ENCODE results near the gene ATOH8.

The ATOH8 gene

GRCh38 chr2:85790032-85790431, 36.2 kb downstream of the ATOH8 start:
- H3K9ac ChIP-seq (ENCODE audit: low read depth, low read length) = no peak overlapping the region
- H3K27me3 ChIP-seq (ENCODE audit: control insufficient read depth, insufficient read depth, low read length) = peaks cover 4% of the 10 kb centered on the region; the same call in 1 of the 2 replicates
- no peak overlapping the region for H3K4me3 ChIP-seq (ENCODE audit: low read depth, low read length)
- no peaks in the 10 kb centered on the region for H3K9me3 ChIP-seq (ENCODE audit: control insufficient read depth, insufficient read depth, low read length)
- no peaks in the 10 kb centered on the region for H3K36me3 ChIP-seq (ENCODE audit: control insufficient read depth, insufficient read depth, low read length)
- H3K4me1 ChIP-seq (ENCODE audit: control insufficient read depth, insufficient read depth, low read length) = 0 out of 2 replicates have a peak, but pooled peaks cover under 1% of the 10 kb centered on the region
- no peak overlapping the region for H3K27ac ChIP-seq (ENCODE audit: low read depth, low read length)

GRCh38 chr2:85790499-85791188, 36.9 kb downstream of the ATOH8 start:
- Histone ChIP-seq H3K27ac (ENCODE audit: low read depth, low read length) (no peak overlapping the region), H3K9ac (ENCODE audit: low read depth, low read length) (no peak overlapping the region), H3K4me3 (ENCODE audit: low read depth, low read length) (no peak overlapping the region), H3K36me3 (ENCODE audit: control insufficient read depth, insufficient read depth, low read length) (no peaks in the 10 kb centered on the region), H3K9me3 (ENCODE audit: control insufficient read depth, insufficient read depth, low read length) (no peaks in the 10 kb centered on the region), H3K27me3 (ENCODE audit: control insufficient read depth, insufficient read depth, low read length) (peaks cover 4% of the 10 kb centered on the region; the same call in 1 of the 2 replicates), H3K4me1 (ENCODE audit: control insufficient read depth, insufficient read depth, low read length) (no peaks in the 10 kb centered on the region)

GRCh38 chr2:85791704-85792565, 38.1 kb downstream of the ATOH8 start:
- no peak overlapping the region for H3K4me3 ChIP-seq (ENCODE audit: low read depth, low read length)

GRCh38 chr2:85792783-85793441, 39.1 kb downstream of the ATOH8 start:
- Histone ChIP-seq H3K4me3 (ENCODE audit: low read depth, low read length) (no peak overlapping the region), H3K9me3 (ENCODE audit: control insufficient read depth, insufficient read depth, low read length) (no peaks in the 10 kb centered on the region), H3K4me1 (ENCODE audit: control insufficient read depth, insufficient read depth, low read length) (no peaks in the 10 kb centered on the region), H3K27ac (ENCODE audit: low read depth, low read length) (no peak overlapping the region), H3K36me3 (ENCODE audit: control insufficient read depth, insufficient read depth, low read length) (no peaks in the 10 kb centered on the region), H3K27me3 (ENCODE audit: control insufficient read depth, insufficient read depth, low read length) (peaks cover 4% of the 10 kb centered on the region; the same call in 1 of the 2 replicates), H3K9ac (ENCODE audit: low read depth, low read length) (no peak overlapping the region)

More at GRCh38 chr2:85791704-85792565, 38.1 kb downstream of the ATOH8 start:
- no peak overlapping the region for H3K27ac ChIP-seq (ENCODE audit: low read depth, low read length)
- H3K4me1 ChIP-seq (ENCODE audit: control insufficient read depth, insufficient read depth, low read length) = no peaks in the 10 kb centered on the region
- H3K36me3 ChIP-seq (ENCODE audit: control insufficient read depth, insufficient read depth, low read length) = no peaks in the 10 kb centered on the region
- H3K9ac ChIP-seq (ENCODE audit: low read depth, low read length) = no peak overlapping the region
- no peaks in the 10 kb centered on the region for H3K9me3 ChIP-seq (ENCODE audit: control insufficient read depth, insufficient read depth, low read length)
- H3K27me3 ChIP-seq (ENCODE audit: control insufficient read depth, insufficient read depth, low read length) = peaks cover 4% of the 10 kb centered on the region; the same call in 1 of the 2 replicates

DNA sequence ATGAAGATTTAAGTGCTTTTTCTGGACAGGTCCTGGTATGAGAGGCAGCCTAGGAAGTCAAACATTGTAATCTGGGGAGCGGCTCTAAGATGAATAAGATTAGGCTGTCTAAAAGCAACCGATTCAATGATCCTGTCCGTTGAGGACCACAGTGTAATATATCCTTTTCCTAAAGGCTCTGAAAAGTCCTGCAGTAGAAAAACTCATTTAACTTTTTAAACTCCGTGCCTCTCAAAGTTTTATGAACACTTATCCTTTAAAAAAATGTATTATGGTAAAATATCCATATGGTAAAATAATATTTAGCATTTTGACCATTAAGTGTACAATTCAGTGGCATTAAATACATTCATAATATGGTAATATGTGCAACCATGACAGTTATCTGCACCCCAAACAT, 39.8 kb downstream of the ATOH8 start:
- H3K9me3 ChIP-seq (ENCODE audit: control insufficient read depth, insufficient read depth, low read length) = no peaks in the 10 kb centered on the region
- H3K27me3 ChIP-seq (ENCODE audit: control insufficient read depth, insufficient read depth, low read length) = peaks cover 4% of the 10 kb centered on the region; the same call in 1 of the 2 replicates
- no peak overlapping the region for H3K27ac ChIP-seq (ENCODE audit: low read depth, low read length)
- no peak overlapping the region for H3K9ac ChIP-seq (ENCODE audit: low read depth, low read length)
- no peak overlapping the region for H3K4me3 ChIP-seq (ENCODE audit: low read depth, low read length)
- no peaks in the 10 kb centered on the region for H3K36me3 ChIP-seq (ENCODE audit: control insufficient read depth, insufficient read depth, low read length)
- no peaks in the 10 kb centered on the region for H3K4me1 ChIP-seq (ENCODE audit: control insufficient read depth, insufficient read depth, low read length)

- H3K9ac ChIP-seq (ENCODE audit: low read depth, low read length) = no peak overlapping the region
- H3K27ac ChIP-seq (ENCODE audit: low read depth, low read length) = no peak overlapping the region
- H3K27me3 ChIP-seq (ENCODE audit: control insufficient read depth, insufficient read depth, low read length) = peaks cover 4% of the 10 kb centered on the region; the same call in 1 of the 2 replicates
- H3K4me3 ChIP-seq (ENCODE audit: low read depth, low read length) = no peak overlapping the region
- H3K4me1 ChIP-seq (ENCODE audit: control insufficient read depth, insufficient read depth, low read length) = no peaks in the 10 kb centered on the region
- H3K9me3 ChIP-seq (ENCODE audit: control insufficient read depth, insufficient read depth, low read length) = no peaks in the 10 kb centered on the region
- no peaks in the 10 kb centered on the region for H3K36me3 ChIP-seq (ENCODE audit: control insufficient read depth, insufficient read depth, low read length)
These were observed 40.2 kb downstream of the ATOH8 start for GRCh38 chr2:85794038-85794441.

- H3K4me3 ChIP-seq (ENCODE audit: low read depth, low read length) = no peak overlapping the region
- H3K4me1 ChIP-seq (ENCODE audit: control insufficient read depth, insufficient read depth, low read length) = no peaks in the 10 kb centered on the region
- H3K27me3 ChIP-seq (ENCODE audit: control insufficient read depth, insufficient read depth, low read length) = peaks cover 4% of the 10 kb centered on the region; the same call in 1 of the 2 replicates
- no peaks in the 10 kb centered on the region for H3K36me3 ChIP-seq (ENCODE audit: control insufficient read depth, insufficient read depth, low read length)
- H3K9ac ChIP-seq (ENCODE audit: low read depth, low read length) = no peak overlapping the region
- H3K9me3 ChIP-seq (ENCODE audit: control insufficient read depth, insufficient read depth, low read length) = no peaks in the 10 kb centered on the region
- no peak overlapping the region for H3K27ac ChIP-seq (ENCODE audit: low read depth, low read length)
These were observed 40.8 kb downstream of the ATOH8 start for GRCh38 chr2:85794491-85795121.

DNA sequence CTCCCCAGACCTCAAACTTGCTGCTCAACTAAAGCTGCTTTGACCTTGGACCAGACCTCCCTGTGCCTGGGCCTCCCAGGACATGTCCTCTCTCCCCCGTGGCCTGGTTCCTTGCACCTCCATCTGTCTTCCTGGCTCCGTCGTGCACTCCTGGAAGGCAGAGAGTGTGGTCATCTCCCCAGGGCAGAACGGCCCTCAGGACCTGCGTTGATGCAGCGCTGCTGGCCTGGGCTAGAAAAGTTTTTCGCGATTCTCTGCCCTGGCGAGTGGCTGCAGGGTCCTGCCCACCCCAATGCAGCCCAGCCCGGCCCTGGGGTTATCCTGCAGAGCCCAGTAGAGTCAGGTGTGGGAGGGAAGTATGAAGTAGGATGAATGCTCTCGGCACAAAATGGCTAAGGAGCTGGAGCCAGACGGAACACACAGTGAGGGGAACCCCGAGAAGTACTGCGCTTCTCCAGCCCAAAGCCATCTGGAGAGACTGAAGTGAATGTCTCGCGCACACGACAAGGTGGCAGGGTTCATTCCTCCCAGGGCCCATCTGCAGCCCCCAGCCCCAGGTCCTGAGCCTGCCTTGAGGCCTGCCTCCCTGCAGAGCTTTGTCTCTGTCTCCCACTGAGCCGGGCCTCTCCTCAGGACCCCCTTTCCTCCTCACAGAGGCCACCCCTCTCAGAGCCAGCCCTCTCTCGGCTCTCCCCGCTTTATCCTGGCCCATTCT, 41.7 kb downstream of the ATOH8 start:
- Histone ChIP-seq H3K27me3 (ENCODE audit: control insufficient read depth, insufficient read depth, low read length) (peaks cover 4% of the 10 kb centered on the region; the same call in 1 of the 2 replicates), H3K4me1 (ENCODE audit: control insufficient read depth, insufficient read depth, low read length) (no peaks in the 10 kb centered on the region), H3K36me3 (ENCODE audit: control insufficient read depth, insufficient read depth, low read length) (no peaks in the 10 kb centered on the region), H3K9ac (ENCODE audit: low read depth, low read length) (no peak overlapping the region), H3K27ac (ENCODE audit: low read depth, low read length) (no peak overlapping the region), H3K4me3 (ENCODE audit: low read depth, low read length) (no peak overlapping the region), H3K9me3 (ENCODE audit: control insufficient read depth, insufficient read depth, low read length) (no peaks in the 10 kb centered on the region)

DNA sequence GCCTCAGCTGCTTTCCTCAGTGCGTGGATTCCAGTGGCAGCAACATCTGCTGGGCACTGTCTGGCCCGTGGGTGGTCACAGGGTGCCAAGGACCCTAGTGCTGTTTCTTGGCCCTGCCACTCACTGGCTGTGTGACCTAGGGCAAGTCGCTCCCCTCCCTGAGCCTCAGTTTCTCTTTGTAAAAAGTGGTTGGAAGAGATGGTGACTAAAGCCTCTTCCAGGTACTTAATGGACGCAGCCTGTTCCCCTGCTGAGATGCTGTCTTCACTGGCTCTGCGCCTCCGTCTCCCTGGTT, 42.2 kb downstream of the ATOH8 start:
- Histone ChIP-seq H3K36me3 (ENCODE audit: control insufficient read depth, insufficient read depth, low read length) (no peaks in the 10 kb centered on the region), H3K27ac (ENCODE audit: low read depth, low read length) (no peak overlapping the region), H3K4me1 (ENCODE audit: control insufficient read depth, insufficient read depth, low read length) (no peaks in the 10 kb centered on the region), H3K27me3 (ENCODE audit: control insufficient read depth, insufficient read depth, low read length) (no peaks in the 10 kb centered on the region; the same call in 1 of the 2 replicates), H3K9me3 (ENCODE audit: control insufficient read depth, insufficient read depth, low read length) (no peaks in the 10 kb centered on the region), H3K4me3 (ENCODE audit: low read depth, low read length) (no peak overlapping the region), H3K9ac (ENCODE audit: low read depth, low read length) (no peak overlapping the region)

Measured in HUES48 (cell line).